Parathyroid adenoma (tissue), 2 donors: ENCODE results near the gene HOXA13.

Experiments
- H2AFZ ChIP-seq: fragments of 300-600 bp; sonication (generic); one replicate; pipeline ENCODE4 v1.7.0; 2017; ENCODE audit warnings: antibody characterized with exemption, mild to moderate bottlenecking
- H3K27ac ChIP-seq: fragments of 300-600 bp; sonication (generic); one replicate; pipeline ENCODE4 v1.7.0; 2017
- H3K27me3 ChIP-seq: fragments of 300-600 bp; sonication (generic); one replicate; pipeline ENCODE4 v1.7.0; 2017; ENCODE audit warnings: low read length; ENCODE audit not compliant: control insufficient read depth, insufficient read depth
- H3K36me3 ChIP-seq: fragments of 300-600 bp; sonication (generic); one replicate; pipeline ENCODE4 v1.7.0; 2017; ENCODE audit warnings: low read length; ENCODE audit not compliant: control insufficient read depth, insufficient read depth
- H3K4me1 ChIP-seq: fragments of 300-600 bp; sonication (generic); one replicate; pipeline ENCODE4 v1.7.0; 2017; ENCODE audit warnings: control low read depth
- H3K4me2 ChIP-seq: fragments of 300-600 bp; sonication (generic); one replicate; pipeline ENCODE4 v1.7.0; 2017; ENCODE audit warnings: low read length
- H3K4me3 ChIP-seq: fragments of 300-600 bp; sonication (generic); one replicate; pipeline ENCODE4 v1.7.0; 2017; ENCODE audit warnings: low read depth, low read length
- H3K79me2 ChIP-seq: fragments of 300-600 bp; sonication (generic); one replicate; pipeline ENCODE4 v1.7.0; 2017; ENCODE audit warnings: control low read depth
- H3K9ac ChIP-seq: fragments of 300-600 bp; sonication (generic); one replicate; pipeline ENCODE4 v1.7.0; 2017; ENCODE audit warnings: mild to moderate bottlenecking
- H3K9me3 ChIP-seq: fragments of 300-600 bp; sonication (generic); one replicate; pipeline ENCODE4 v1.7.0; 2017; ENCODE audit warnings: low read length; ENCODE audit not compliant: control insufficient read depth
- TF ChIP-seq, protein P1 (sequence below): fragments of 300-600 bp; sonication (generic); IDR thresholded peaks from one replicate; pipeline ENCODE4 v1.7.0; 2017; ENCODE audit warnings: antibody characterized with exemption, mild to moderate bottlenecking
- donor health status: primary hyperparathyroidism.

HOXA13 gene

DNA sequence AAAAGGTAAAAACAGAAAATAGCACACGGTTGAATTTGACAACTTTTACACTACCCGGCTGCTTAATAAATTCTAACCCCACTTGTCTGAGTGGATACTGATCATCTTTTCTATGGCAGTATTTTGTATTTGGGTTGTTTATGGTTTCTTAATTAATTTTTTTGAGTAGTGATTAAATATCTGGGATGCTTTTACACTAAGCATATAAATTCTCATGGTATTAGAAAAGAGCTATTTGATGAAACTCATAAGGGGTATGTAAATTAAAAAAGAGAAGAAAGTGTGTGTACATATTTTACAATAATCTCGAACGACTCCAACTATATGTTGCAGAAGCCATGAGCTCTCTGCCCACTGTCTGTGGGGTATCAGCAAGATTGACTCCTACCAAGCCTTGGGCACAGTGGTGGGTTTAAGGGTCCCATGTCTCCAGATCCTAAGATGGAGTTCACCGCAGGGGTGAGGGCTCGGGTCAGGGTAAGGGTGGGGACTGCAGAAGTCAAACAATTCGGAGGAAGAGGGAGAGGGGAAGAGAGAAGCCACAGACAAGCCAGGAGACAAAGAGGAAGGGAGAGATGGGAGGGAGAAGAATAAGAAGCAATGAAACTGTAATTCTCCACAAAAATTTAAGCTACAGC lies 7.6 kb upstream of the HOXA13 start:
- H2AFZ ChIP-seq: no peak overlapping the region
- H3K36me3 ChIP-seq: no peaks in the 10 kb centered on the region
- H3K4me1 ChIP-seq: no peaks in the 10 kb centered on the region
- H3K4me2 ChIP-seq: no peak overlapping the region
- TF ChIP-seq, protein P1, sequence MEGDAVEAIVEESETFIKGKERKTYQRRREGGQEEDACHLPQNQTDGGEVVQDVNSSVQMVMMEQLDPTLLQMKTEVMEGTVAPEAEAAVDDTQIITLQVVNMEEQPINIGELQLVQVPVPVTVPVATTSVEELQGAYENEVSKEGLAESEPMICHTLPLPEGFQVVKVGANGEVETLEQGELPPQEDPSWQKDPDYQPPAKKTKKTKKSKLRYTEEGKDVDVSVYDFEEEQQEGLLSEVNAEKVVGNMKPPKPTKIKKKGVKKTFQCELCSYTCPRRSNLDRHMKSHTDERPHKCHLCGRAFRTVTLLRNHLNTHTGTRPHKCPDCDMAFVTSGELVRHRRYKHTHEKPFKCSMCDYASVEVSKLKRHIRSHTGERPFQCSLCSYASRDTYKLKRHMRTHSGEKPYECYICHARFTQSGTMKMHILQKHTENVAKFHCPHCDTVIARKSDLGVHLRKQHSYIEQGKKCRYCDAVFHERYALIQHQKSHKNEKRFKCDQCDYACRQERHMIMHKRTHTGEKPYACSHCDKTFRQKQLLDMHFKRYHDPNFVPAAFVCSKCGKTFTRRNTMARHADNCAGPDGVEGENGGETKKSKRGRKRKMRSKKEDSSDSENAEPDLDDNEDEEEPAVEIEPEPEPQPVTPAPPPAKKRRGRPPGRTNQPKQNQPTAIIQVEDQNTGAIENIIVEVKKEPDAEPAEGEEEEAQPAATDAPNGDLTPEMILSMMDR: no peak
- no peak overlapping the region for H3K4me3 ChIP-seq
- H3K79me2 ChIP-seq: no peaks in the 10 kb centered on the region
- H3K27ac ChIP-seq: no peak overlapping the region
- H3K9me3 ChIP-seq: no peaks in the 10 kb centered on the region
- no peak overlapping the region for H3K9ac ChIP-seq
- peaks cover 31% of the 10 kb centered on the region for H3K27me3 ChIP-seq

DNA sequence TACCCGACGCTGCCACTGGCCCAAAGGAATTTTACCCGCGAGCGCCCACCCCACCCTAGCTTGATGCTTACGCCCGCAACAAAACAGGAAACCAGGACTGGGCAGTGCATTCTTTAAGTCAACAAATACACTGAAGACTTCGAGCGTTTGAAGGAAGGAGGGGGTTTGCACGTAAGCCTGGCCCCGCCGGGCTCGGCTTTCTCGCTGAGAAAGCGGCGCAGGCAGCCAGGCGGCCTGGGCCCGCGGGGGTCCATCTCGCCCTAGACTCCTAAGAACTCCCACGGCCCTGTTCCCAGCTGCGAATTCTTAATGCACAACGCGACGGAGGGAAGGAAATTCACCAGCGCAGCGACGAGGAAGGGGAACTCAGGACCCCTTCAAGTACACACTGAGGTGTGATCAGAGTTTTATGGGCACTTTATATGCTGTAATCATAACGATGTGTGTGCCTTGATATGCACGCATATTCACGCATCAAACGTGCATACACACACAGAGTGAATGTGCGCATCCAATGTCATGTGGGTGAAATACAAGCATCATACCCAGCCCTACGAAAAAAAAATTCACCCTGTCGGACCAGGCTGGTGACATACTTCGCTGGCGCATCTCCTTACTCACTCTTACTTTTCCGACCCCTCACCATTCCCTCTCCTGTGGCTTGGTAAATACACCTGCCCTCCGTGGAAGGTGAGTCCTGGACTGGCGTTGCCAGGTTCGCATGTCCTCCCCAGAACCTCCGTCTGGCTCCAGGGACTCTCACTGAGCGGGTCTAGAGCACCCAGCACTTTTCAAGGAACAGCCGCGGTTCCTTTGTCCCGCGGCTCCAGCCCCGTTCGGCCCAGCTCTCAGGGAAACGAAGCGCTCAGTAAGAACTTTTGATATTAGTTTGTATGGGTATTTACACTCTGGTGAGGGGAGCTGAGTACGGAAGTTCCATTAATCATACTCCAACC lies 5.7 kb upstream of the HOXA13 start:
- Histone ChIP-seq H3K4me1 (no peaks in the 10 kb centered on the region), H2AFZ (no peak overlapping the region), H3K9me3 (no peaks in the 10 kb centered on the region), H3K27me3 (peaks cover 29% of the 10 kb centered on the region), H3K4me3 (no peak overlapping the region), H3K36me3 (no peaks in the 10 kb centered on the region), H3K9ac (no peak overlapping the region), H3K4me2 (no peak overlapping the region), H3K79me2 (no peaks in the 10 kb centered on the region), H3K27ac (no peak overlapping the region)
- TF ChIP-seq, protein P1: no peak

DNA sequence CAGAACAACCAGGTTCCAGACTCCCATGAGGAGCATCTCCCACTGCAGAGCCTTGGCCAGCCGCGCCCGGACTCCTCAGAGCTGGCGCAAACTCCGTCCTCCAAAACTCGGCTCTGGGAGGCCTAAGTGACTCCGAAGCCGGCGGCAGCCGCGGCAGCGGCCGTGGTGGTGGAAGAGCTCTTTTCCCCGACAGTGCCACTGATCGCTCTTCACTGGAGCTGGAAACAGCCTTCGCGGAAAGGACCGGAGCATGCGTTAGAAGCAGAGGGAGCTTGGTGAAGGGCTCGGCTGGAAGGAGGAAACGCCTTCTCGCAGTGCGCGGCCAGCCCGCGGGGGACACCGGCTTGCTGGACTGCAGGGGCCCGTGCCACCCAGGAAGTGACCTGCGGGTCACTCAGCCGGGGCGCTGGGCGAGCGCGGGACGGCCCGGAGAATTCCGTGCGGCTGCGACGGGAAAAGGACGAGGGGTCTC lies 5.0 kb upstream of the HOXA13 start:
- Histone ChIP-seq H2AFZ (no peak overlapping the region), H3K4me2 (no peak overlapping the region), H3K9ac (no peak overlapping the region), H3K27ac (no peak overlapping the region), H3K79me2 (no peaks in the 10 kb centered on the region), H3K4me3 (no peak overlapping the region), H3K9me3 (no peaks in the 10 kb centered on the region), H3K36me3 (no peaks in the 10 kb centered on the region), H3K27me3 (peaks cover 23% of the 10 kb centered on the region), H3K4me1 (no peaks in the 10 kb centered on the region)
- TF ChIP-seq, protein P1: no peak

DNA sequence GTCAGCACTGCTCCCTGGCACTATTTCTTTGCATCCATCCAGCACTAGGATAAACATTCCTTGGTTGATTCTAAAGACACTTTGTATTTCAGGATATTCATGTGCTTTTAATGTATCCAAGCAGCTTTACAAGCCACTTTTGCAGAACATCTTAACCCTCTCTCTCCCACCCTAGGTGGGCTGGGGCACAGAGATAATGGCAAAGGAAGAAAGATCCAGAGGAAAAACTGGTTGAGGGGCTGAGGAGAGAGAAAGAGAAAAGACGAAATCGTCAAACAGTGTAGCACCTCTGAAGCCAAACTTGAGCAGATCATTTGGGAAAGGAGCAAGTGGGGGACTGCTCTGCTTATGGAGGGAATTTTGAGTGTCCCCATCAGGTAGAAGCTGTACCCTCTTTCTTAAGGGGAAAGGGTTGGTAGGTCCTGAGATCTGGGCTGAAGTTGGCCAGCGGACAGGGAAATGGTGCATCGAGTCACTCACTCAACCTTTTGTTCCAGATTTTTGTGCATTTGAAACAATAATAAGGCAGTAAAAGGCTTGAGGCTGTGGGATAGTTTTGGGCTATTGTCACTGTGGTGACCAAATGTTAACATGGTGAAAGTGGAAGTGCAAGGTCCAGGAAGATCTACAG lies 4.2 kb upstream of the HOXA13 start:
- H3K9me3 ChIP-seq: no peaks in the 10 kb centered on the region

More for the DNA sequence above, 4.2 kb upstream of the HOXA13 start:
- no peak overlapping the region for H3K9ac ChIP-seq
- H3K27ac ChIP-seq: no peak overlapping the region
- H3K4me1 ChIP-seq: no peaks in the 10 kb centered on the region
- H3K27me3 ChIP-seq: peaks cover 23% of the 10 kb centered on the region
- TF ChIP-seq, protein P1: no peak
- no peaks in the 10 kb centered on the region for H3K79me2 ChIP-seq
- H3K4me3 ChIP-seq: no peak overlapping the region
- no peak overlapping the region for H2AFZ ChIP-seq
- no peaks in the 10 kb centered on the region for H3K36me3 ChIP-seq
- H3K4me2 ChIP-seq: no peak overlapping the region
